ENCODE measurements around the gene ETS1. TPM values are rescaled to one million over a fixed set of nuclear protein-coding genes. Genes with fewer than 3 reads are reported as not detected.

ETS1 gene
- total and polyA plus RNA-seq, 5 donors, result 24.5 to 60.6 (median 50.6) TPM

DNA sequence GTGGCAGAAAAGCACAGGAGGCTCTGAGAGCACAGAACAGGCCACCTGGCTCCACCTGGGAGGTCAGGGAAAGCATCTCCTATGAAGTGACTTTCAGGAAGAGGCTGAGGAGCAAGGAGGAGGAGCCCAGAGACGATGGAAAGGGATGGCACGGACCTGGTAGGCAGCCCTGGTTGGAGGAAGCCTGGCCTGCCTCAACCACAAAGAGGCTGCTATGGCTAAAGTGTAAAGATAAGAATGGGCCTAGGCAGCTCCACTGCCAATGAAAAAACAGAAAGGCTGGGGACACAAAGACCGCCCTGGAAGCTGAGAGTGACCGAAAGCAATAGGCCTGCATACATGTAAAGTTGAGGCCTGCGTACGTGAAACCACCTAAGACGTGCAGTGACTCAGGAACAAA is 31.2 kb upstream of the ETS1 start:
- no peak for ATAC-seq
- H3K9me3 ChIP-seq (ENCODE audit: control insufficient read depth, low read length), result no peaks in the 10 kb centered on the region
- WGBS, result 96% methylated on average over 7 of the region's 7 CpGs
- DNase-seq, result no peak
- no peak overlapping the region for H3K4me3 ChIP-seq (ENCODE audit: low read length)
- no peaks in the 10 kb centered on the region for H3K27me3 ChIP-seq (ENCODE audit: control insufficient read depth, insufficient read depth)
- no peak overlapping the region for H3K27ac ChIP-seq (ENCODE audit: low read length)
- intact Hi-C loops (cut with DNase I), result no loop called here
- peaks cover 1% of the 10 kb centered on the region for H3K4me1 ChIP-seq (ENCODE audit: control insufficient read depth, insufficient read depth, low read length)

DNA sequence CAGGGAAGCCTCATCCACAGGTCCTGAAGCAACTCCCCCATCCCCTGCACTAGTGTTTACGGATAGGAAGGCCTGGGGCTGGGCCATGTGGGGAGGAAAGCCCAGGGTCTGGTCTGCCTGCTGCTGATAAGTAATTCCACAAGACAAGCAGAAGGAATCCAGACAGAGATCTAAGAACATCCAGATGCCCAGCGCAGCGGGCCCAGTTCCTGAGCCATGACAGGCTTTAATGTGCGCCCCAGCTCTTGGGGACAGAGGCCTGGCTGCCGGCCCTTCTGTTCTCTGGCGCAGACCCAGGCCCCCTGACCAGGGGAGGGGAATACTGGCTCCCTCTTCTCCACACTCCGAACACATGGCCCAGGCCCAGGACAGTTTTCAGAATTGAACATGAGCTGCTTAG is 28.8 kb upstream of the ETS1 start:
- Histone ChIP-seq H3K4me1 (ENCODE audit: control insufficient read depth, insufficient read depth, low read length) (peaks cover 3% of the 10 kb centered on the region), H3K9me3 (ENCODE audit: control insufficient read depth, low read length) (no peaks in the 10 kb centered on the region), H3K27ac (ENCODE audit: low read length) (no peak overlapping the region), H3K27me3 (ENCODE audit: control insufficient read depth, insufficient read depth) (no peaks in the 10 kb centered on the region), H3K4me3 (ENCODE audit: low read length) (no peak overlapping the region)
- ATAC-seq (peak in 1 of 2 donors; percentile 59), DNase-seq (peak in 2 of 3 donors; percentile 72 to 76)
- intact Hi-C loops (cut with DNase I), result no loop called here
- 44% methylated on average over 7 of the region's 7 CpGs for WGBS

DNA sequence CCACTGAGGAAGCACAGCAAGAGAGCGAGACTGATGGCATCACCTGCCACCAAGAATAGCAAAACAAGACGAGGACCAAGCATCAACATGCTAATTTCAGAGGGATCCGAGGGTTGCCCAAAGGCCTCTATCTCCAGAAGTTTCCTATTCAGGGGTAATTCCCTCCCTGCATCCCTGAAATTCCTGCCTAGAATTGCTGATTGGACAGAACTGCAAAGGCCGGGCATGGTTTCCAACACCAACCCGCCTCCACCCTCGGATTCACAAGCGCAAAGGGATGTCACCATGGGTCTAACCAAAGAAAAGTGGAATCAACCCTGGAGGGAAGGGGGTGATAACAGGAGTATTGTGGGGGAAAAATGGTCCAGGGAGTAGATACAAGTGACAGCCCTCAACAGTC is 28.3 kb upstream of the ETS1 start:
- ATAC-seq, result no peak
- H3K4me3 ChIP-seq (ENCODE audit: low read length), result no peak overlapping the region
- H3K27ac ChIP-seq (ENCODE audit: low read length), result no peak overlapping the region
- no peaks in the 10 kb centered on the region for H3K27me3 ChIP-seq (ENCODE audit: control insufficient read depth, insufficient read depth)
- 93% methylated on average over 7 of the region's 7 CpGs for WGBS
- DNase-seq, result no peak
- peaks cover 7% of the 10 kb centered on the region for H3K4me1 ChIP-seq (ENCODE audit: control insufficient read depth, insufficient read depth, low read length)
- intact Hi-C loops (cut with DNase I), result no loop called here
- no peaks in the 10 kb centered on the region for H3K9me3 ChIP-seq (ENCODE audit: control insufficient read depth, low read length)

DNA sequence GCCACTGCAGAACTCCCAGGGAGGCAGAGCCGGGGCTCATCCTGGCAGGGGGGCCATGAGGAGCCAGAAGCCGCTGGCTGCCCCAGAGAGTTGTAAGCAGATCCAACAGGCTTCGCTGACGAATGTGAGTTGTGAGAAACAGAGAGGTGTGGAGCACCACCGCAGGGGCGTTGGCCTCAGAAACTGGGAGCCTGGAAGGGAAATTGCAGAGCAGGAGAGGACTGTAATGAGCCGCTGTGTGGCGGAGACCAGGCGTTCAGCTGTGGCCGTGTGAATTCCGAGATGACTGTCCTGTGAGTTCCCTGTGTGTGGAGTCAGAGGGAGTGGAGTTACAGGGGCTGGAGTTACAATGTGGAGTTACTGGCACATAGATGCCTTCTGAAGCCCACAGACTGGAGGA is 27.7 kb upstream of the ETS1 start:
- no peak for DNase-seq
- intact Hi-C loops (cut with DNase I), result no loop called here
- no peak for ATAC-seq
- no peak overlapping the region for H3K4me3 ChIP-seq (ENCODE audit: low read length)
- no peaks in the 10 kb centered on the region for H3K27me3 ChIP-seq (ENCODE audit: control insufficient read depth, insufficient read depth)
- peaks cover 7% of the 10 kb centered on the region for H3K4me1 ChIP-seq (ENCODE audit: control insufficient read depth, insufficient read depth, low read length)
- no peak overlapping the region for H3K27ac ChIP-seq (ENCODE audit: low read length)
- WGBS, result 67% methylated on average over 11 of the region's 11 CpGs
- H3K9me3 ChIP-seq (ENCODE audit: control insufficient read depth, low read length), result no peaks in the 10 kb centered on the region

DNA sequence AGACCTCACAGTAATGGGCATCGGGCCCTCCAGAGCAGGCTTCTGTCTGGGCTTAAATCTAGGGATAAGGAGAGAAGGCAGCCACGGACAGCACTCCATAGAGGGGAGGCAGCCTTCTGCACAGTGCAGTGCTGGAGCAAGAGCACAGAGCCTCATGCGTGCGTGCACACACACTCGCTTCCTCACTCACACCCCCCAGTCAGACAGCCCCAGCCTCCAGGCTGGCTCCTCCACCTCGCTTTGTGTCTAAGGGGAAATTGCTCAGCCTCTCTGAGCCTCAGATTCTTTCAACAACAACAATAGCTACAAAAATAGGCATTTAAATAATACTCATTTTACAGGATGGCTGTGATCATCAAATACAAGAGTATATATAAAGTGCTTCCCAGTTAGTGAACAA is 26.7 kb upstream of the ETS1 start:
- WGBS, result 95% methylated on average over 6 of the region's 6 CpGs
- H3K27me3 ChIP-seq (ENCODE audit: control insufficient read depth, insufficient read depth), result no peaks in the 10 kb centered on the region
- H3K4me3 ChIP-seq (ENCODE audit: low read length), result no peak overlapping the region
- H3K9me3 ChIP-seq (ENCODE audit: control insufficient read depth, low read length), result no peaks in the 10 kb centered on the region
- no peak for DNase-seq
- no peak overlapping the region for H3K27ac ChIP-seq (ENCODE audit: low read length)
- intact Hi-C loops (cut with DNase I), result no loop called here
- no peak for ATAC-seq
- H3K4me1 ChIP-seq (ENCODE audit: control insufficient read depth, insufficient read depth, low read length), result peaks cover 7% of the 10 kb centered on the region

DNA sequence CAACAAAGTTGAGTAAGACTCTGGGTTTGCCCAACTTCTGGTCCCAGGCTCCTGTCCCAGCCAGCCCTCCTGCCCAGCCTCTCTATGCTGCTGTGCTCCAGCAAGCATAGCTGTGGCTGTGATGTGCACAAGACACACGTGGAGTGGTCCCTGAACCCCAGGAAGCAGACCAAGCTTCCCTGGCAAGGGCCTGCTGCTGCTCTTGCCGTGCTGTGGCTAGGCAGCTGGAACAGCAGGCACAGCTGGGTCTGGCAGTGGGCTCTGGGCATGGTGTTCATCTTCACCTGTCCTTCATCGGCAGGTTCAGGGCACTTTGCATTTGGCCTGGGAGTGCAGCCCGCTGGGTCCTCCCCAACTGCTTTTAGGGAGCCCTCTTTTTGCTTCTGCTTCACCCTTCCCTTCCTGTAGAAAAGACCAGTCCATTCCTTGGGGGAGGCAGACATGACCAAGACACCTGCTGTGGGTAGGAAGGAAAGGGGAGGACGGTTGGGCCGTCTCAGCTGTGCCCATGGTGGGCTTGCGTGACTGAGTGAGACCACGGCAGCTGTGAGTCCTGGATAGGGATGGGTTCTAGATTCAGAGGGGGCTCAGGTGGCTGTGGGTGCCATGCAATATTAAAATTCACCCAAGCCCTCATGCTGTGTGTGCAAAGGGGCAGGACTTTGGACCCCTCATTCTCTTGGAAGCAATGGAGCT is 26.1 kb upstream of the ETS1 start:
- H3K9me3 ChIP-seq (ENCODE audit: control insufficient read depth, low read length), result no peaks in the 10 kb centered on the region
- H3K27ac ChIP-seq (ENCODE audit: low read length), result no peak overlapping the region
- intact Hi-C loops (cut with DNase I), result no loop called here
- ATAC-seq (no peak), DNase-seq (no peak)
- H3K4me1 ChIP-seq (ENCODE audit: control insufficient read depth, insufficient read depth, low read length), result peaks cover 7% of the 10 kb centered on the region
- H3K27me3 ChIP-seq (ENCODE audit: control insufficient read depth, insufficient read depth), result no peaks in the 10 kb centered on the region
- no peak overlapping the region for H3K4me3 ChIP-seq (ENCODE audit: low read length)
- 86% methylated on average over 8 of the region's 8 CpGs for WGBS

DNA sequence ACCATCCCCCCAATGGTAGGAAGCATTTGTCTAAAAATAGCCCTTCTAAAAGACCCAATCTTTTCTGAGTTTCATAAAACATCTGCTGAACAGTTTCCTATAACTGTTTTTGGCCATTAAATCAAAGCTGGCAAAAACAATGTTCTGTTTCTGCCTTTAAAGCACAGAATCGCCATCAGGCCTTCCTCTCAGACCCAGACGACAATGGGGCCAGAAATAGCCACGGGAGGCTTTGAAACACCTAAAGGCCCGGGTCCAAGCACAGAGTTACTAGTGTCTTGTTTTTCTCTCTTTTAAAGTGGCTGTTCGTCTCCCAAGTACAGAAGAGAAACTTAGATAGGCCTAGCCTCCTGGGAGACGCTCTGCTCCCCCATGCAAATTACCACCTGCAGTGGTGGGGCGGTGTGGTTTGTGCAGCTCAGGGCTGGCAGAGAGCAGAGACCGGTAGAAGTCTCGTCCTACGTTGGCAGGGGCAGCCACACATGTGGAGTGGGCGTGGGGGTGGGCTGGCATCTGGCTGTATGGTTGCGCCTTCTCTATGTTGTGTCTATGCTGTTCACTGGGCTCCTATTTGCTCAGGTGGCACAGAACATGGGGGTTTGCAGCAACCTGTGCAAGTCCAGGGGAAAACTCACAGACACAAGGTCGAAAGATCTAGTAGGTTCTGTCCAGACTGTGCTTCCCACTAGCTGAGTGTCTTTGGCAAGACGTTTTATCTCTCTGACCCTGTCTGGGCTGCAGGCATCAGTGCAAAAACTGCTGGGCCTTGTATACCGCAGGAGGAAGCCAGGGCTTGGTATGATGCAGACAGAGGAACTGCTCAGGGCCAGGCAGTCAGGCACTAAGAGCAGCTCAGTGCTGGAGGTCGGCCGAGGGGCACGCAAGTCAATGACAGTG is 23.6 kb upstream of the ETS1 start:
- peak in 1 of 3 donors; percentile 53 for DNase-seq
- Histone ChIP-seq H3K4me1 (ENCODE audit: control insufficient read depth, insufficient read depth, low read length) (peaks cover 7% of the 10 kb centered on the region), H3K27ac (ENCODE audit: low read length) (peak overlapping the region; percentile 57), H3K4me3 (ENCODE audit: low read length) (no peak overlapping the region), H3K27me3 (ENCODE audit: control insufficient read depth, insufficient read depth) (no peaks in the 10 kb centered on the region), H3K9me3 (ENCODE audit: control insufficient read depth, low read length) (no peaks in the 10 kb centered on the region)
- WGBS, result 42% methylated on average over 18 of the region's 18 CpGs
- ATAC-seq, result peak in 1 of 2 donors; percentile 50
- intact Hi-C loops (cut with DNase I), result no loop called here

DNA sequence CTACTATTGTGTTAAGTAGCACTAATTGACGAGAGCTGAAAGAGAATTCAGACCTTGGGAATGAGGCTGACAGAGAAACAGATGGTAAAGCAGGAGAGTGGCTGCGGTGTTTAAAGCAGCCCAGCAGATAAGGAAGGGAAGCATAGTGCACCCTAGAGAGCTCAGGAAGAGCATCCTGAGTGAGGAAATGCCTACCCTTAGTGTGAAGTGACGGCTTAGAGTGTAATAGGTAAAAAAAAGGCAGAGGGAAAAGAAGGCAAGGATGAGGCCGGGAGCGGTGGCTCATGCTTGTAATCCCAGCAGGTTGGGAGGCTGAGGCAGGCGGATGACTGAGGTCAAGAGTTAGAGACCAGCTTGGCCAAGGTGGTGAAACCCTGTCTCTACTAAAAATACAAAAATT is 22.4 kb upstream of the ETS1 start:
- no peaks in the 10 kb centered on the region for H3K9me3 ChIP-seq (ENCODE audit: control insufficient read depth, low read length)
- no peak overlapping the region for H3K4me3 ChIP-seq (ENCODE audit: low read length)
- no peaks in the 10 kb centered on the region for H3K27me3 ChIP-seq (ENCODE audit: control insufficient read depth, insufficient read depth)
- DNase-seq, result no peak
- peaks cover 7% of the 10 kb centered on the region for H3K4me1 ChIP-seq (ENCODE audit: control insufficient read depth, insufficient read depth, low read length)
- intact Hi-C loops (cut with DNase I), result no loop called here
- no peak overlapping the region for H3K27ac ChIP-seq (ENCODE audit: low read length)
- 80% methylated on average over 6 of the region's 6 CpGs for WGBS
- ATAC-seq, result no peak

DNA sequence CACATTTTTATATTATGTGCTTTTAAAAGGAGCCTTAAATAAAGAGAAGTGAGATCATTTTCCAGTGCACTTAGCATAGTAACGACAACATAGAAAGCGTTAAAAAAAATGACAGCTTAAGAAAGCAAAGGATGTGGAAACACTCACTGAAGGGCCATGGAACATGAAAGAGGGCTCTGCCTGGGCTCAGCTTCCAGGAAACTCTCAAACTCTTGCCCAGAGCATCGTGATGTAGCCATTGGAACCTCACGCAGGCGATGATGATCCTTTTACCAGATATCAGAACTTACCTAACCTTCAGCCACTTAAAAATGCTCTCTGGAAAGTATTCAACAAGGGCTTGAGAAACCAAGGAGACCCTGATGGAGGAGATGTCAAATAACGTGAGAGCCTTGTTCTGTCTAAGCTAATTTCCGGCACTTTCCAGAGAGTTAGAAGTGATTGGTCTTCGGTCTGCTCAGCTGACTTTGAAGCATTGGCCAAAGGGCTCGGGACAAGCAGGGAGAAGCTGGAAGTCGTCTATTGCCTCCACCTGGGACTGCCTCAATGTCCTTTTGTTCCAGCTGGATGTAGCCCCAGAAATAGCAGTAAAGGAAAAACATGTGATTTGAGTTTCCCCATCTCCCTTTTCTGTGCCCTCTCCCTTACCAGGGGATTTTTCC is 21.5 kb upstream of the ETS1 start:
- Histone ChIP-seq H3K27me3 (ENCODE audit: control insufficient read depth, insufficient read depth) (no peaks in the 10 kb centered on the region), H3K4me1 (ENCODE audit: control insufficient read depth, insufficient read depth, low read length) (peaks cover 7% of the 10 kb centered on the region), H3K9me3 (ENCODE audit: control insufficient read depth, low read length) (no peaks in the 10 kb centered on the region), H3K4me3 (ENCODE audit: low read length) (no peak overlapping the region), H3K27ac (ENCODE audit: low read length) (no peak overlapping the region)
- ATAC-seq (no peak), DNase-seq (no peak)
- WGBS, result 81% methylated on average over 10 of the region's 10 CpGs
- intact Hi-C loops (cut with DNase I), result no loop called here

DNA sequence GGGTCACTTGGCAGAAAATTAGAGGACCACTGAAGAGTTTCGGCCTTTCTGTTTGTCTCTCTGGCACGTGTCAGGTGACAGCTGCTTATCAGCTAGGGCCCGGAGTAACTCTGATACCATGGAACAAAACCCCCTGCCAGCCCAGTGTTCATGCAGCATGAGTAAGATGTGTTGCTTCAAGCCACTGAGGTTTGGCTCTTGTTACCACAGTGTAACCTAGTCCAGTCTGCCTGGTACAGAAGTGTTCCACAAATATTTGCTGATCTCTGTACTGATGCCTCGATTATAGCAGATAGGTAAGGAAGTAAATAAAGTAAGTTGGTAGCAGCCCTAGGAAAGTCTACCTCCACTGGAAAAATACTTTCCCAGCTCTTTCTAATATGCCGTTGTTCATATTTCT is 20.5 kb upstream of the ETS1 start:
- no peak for DNase-seq
- no peak for ATAC-seq
- Histone ChIP-seq H3K27me3 (ENCODE audit: control insufficient read depth, insufficient read depth) (no peaks in the 10 kb centered on the region), H3K4me1 (ENCODE audit: control insufficient read depth, insufficient read depth, low read length) (peaks cover 7% of the 10 kb centered on the region), H3K4me3 (ENCODE audit: low read length) (no peak overlapping the region), H3K9me3 (ENCODE audit: control insufficient read depth, low read length) (no peaks in the 10 kb centered on the region), H3K27ac (ENCODE audit: low read length) (no peak overlapping the region)
- intact Hi-C loops (cut with DNase I), result no loop called here
- WGBS, result 63% methylated on average over 5 of the region's 5 CpGs

DNA sequence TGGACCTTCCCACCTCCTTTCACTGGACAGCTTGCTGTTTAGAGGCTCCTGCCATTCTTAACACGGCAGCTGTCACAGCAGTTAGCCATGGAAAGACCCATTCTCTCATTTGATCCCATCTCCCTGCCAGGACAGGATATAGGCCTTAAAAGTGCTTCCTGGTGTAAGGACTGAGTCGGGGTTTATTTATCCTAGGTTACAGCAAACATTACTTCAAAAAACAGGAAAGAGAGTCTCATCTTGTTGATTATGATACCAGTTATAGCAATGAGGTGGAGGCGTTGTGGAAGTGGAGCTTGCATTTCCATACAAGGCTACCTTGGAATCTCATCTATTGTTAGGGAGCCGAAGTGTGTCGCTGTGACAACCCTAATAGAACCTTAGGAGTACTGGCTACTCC is 17.4 kb upstream of the ETS1 start:
- peak in 1 of 2 donors; percentile 49 for ATAC-seq
- no peak for DNase-seq
- Histone ChIP-seq H3K9me3 (ENCODE audit: control insufficient read depth, low read length) (no peaks in the 10 kb centered on the region), H3K27ac (ENCODE audit: low read length) (no peak overlapping the region), H3K4me1 (ENCODE audit: control insufficient read depth, insufficient read depth, low read length) (no peaks in the 10 kb centered on the region), H3K27me3 (ENCODE audit: control insufficient read depth, insufficient read depth) (no peaks in the 10 kb centered on the region), H3K4me3 (ENCODE audit: low read length) (no peak overlapping the region)
- intact Hi-C loops (cut with DNase I), result no loop called here
- WGBS, result 64% methylated on average over 5 of the region's 5 CpGs

Data from right cardiac atrium (tissue), 5 donors.